Colon (tissue), 2 donors: Measurements from ENCODE around the gene ANK3.

Experiments
- FAIRE-seq: peaks from 2 replicates; lab custom pipeline; 2012; peaks lifted over from hg19 to GRCh38; lab: Jason Lieb, UNC
- donor health status: control.
- donor health status: control.

The ANK3 gene

DNA sequence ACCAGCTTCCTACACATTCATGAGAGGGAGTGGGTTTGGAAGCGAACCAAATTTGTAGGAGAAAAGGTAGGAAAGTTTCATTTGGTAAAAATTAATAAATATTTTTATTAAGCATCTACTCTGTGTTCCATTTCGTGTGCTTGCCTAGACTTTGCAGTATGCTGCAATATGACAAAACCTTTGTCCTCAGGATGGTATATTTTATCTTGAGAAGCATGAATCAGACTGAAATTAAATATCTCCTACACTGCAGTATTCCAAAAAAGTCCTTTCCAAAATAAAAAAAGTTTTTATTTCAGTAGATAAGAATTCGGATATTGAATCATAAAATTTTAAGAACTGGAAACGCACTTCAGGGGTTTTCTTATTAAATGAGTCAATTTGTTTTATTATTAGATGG is 47.7 kb downstream of the ANK3 start:
- FAIRE-seq = no peak

DNA sequence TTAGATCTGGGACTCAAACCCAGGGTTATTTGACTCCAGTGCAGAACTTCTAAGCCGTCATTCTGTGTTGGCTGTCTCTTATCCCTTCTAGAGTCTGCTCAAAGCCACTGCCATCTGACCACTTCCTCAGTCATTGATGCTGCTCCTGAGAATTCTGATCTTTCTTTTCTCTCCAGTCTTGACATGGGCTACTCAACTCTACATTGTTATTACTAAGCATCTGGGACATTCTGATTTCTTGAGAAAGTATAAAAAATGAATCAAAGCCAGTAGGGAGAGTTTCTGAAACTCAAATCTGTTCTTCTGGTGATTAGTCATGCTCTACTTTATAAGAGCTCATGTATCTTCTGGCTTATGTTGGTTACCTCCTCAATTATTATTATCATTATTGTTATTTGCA is 48.7 kb downstream of the ANK3 start:
- FAIRE-seq = no peak

DNA sequence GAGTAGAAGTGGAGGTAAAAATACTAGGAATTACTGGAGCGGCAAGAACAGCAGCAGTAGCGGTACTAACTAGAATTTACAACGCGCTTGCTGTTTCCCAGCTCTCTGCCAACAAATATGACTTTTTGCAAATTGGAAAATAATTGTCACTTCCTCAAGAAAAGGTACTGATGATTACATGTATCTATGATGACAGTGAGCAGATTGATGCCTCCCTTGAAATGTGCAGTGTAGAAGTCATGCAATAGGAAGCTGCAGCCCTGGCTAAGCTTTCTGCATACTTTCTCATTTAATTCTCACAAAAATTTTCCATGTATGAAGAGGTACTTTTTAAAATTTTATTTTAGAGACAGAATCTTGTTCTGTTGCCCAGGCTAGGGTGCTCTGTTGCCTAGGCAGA is 49.9 kb downstream of the ANK3 start:
- FAIRE-seq = no peak

DNA sequence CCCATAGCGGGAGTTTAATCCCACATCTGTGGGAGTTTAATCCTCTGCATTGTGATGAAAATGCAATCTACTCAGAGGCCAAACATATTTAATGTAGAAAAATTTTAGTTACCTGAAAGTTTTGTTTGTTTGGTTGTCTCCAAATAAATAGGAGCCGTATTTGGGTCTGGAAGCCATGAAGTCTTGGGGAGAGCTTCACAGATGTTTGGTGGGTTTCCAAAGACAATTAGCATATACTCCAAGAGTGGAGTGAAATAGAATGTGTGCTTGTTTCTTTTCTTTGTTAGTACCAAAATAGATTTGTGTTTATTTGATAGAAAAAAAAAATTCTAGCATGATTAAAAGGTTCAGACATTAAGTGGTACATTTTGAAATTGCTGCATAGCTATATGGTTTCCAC is 50.9 kb downstream of the ANK3 start:
- FAIRE-seq = no peak

DNA sequence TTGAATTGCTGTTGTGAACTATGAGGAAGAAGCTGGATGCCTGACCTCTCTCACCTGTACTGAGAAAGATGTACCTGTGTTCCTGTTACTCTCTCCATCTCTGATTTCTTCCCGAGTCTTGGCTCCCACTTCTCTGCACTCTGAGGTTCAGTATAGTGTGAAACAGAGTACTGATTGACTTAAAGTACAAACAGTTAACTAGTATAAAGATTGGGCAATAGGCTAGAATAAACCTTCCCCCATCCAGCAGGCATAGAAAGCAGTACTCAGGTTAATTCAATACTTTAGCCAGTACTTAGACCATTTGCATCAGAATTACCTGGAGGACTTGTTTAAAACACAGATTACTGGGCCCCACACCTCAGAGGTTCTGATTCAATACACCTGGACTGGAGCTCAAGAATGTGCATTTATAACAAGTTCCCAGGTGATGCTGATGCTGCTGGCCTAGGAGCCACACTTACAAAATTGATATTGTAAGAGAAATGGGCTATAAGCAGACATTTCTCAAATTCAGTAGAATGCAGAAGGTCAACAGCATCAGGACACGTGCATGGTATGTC is 51.6 kb downstream of the ANK3 start:
- no peak for FAIRE-seq

DNA sequence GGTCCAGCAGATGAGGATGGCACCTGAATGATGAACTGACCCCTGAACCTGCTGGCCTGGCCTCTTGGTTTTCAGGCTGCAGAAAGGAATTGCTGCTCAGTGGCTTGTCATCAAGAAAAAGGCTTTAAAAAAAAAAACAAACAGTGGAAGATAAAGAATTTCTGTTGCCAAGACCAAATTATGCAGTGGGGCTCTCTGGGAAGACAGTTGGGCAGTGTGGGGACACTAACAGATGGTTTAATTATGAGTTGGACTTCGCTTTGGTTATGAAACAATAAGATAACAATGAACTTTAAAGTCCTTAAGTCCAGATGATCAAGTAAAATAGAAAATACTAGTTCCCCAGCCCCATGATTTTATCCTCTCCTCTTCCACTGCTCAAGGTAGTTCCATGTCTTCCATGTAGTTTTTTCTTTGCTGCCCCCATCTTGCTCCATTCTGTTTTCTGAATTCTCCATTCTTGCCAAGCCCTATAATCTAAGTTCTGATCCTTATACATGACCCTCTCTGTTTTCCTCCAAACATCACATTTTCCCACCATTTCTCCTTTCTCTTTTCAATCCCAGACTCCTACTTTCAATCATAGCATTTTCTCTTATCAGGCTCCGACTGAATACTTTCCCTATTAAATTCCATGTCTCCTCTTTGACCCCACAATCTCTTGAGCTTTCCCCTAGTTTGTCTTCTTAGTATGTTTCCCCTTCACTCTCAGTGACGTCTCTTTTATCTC is 52.6 kb downstream of the ANK3 start:
- FAIRE-seq = no peak

DNA sequence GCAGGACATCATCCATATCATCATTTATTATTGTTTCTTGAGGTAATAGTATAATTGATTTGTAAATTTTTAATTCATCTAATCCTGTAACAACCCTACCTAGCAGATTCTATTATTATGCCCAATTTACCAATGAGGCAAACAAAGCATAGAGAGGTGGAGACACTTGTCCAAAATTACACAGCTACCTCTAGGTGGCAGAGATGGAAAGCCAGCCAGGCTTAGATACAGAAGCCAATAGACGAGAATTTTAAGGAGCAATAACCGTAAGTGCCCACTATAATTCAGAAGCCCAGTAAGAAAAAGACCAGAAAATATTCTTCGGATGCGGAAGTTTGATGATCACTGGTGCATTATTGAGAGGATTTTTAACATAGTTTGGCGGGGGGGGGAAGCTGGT is 54.0 kb downstream of the ANK3 start:
- no peak for FAIRE-seq

DNA sequence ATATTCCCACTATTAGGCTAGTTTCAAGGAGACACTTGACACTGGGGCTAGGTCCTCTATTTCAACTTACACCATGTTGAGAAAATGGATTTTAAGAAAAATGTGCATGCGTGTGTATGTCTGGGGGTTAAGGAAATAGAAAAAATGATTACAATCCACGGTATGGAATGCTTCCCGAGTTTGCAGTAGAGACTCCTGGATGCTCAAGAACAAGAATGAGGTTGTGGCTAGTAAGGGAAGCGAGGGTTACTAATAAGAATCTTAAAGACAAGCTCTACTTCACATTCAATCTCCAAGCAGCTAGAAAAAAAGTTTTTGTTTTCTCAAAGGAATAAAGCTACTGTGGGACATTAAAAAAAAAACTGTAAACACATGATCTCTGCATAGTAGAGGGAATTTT is 54.7 kb downstream of the ANK3 start:
- no peak for FAIRE-seq

DNA sequence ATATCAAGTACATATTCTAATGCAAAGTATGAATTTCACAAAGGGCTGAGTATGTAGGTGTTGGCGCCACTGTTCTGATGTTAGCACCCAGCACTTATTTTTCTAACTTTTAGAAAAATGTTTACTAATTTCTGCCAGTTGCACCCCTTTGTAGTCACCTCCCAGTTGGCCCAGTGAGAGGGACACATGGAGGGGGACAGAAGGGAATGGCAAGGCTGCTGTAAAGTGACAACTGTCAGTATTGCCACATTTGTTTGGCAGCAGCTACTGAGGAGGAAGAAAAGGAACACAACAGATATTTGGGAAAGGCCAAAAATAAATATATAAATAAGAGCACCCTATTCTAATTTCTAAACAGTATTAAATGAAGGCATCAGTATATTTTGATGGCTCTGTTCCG is 57.3 kb downstream of the ANK3 start:
- no peak for FAIRE-seq

DNA sequence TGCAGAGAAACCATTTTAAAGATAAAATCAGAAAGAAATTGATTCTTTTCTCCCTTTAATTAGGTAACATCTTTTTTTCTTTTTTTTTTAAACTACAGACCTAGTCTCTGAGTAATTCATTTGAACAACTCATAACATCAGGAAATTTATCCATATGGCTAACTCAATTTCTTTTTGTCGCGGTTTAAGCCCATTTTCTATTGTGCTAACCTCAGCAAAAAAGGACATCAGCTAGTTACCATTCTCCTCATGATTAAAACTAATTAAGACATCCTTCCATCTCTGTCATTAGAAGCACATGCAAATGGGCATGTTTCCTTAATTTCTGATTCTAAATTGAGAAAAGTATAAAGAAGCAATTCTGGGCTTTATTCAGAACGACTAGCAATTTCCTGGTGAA is 57.8 kb downstream of the ANK3 start:
- no peak for FAIRE-seq

DNA sequence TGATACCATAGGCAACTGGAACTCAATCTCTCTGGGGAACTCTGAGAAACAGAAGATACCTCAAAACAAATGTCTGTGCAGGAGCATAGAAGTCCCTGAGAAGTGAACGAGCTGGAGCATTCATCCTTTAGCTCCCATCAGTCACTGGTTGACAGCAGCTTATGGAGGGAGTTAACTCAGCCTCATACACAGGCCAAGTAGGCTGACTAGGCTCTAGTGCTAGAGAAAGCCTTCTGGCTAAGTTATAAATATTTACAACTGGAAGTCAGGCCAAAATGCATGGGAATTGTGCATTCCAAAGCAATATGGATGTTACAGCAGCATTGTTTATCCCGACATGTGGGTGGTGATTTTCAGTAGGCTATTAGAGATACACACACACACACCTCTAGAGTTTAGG is 66.5 kb downstream of the ANK3 start:
- FAIRE-seq = no peak

DNA sequence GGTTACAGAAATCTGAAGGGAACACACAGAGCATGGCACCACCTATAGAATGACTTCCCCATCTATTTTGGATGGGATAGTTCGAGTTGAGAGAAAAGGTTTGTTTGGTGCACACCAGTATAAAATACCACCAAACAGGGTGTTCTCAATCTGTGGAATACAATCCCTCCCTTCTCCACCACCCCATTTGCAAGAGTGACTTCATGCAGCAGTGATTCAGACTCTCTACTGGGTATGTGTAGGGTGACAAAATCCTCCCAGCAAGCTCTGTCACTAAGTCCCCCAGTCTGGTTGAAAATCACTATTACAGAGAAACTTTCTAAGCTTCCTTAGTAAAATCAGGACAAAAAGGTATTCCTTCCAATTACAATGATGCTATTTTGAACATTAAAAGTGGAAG is 69.0 kb downstream of the ANK3 start:
- FAIRE-seq = no peak

DNA sequence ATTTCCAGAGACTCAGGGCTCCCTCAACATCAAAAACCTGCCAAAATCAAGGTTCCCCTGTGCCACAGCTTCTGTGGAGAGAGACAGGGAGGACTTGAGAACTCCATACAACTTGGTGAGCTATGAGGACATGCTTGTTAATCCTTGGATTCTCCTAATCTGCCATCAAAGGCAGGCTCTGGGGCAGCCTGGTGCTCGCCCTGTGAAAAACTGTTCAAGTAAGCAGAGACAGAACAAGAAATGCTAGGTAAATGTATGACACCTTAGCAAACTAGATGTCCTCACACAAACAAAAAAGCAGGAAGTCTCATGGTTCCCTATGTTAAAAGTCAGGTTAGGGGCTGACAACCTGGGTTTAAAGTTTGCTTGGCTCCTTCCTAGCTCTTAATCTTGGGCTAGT is 73.6 kb downstream of the ANK3 start:
- no peak for FAIRE-seq

DNA sequence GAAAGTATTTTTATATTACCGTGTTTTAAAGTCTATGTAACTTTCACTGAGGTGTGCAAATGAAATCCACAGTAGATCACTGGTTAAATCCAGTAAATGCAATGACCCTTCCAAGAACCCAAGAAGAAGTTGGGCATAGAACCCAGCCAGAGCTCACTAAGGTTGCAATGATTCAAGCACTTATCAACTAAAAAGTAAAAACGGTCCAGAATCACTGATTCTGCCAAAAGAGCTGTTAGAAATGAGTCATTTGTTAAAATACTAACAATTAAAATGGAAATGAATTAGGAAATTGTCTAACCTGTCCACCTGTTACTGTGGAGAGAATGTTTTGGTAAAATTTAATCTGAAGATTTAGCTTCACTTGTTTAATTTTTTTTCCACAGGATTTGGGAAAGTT is 74.4 kb downstream of the ANK3 start:
- no peak for FAIRE-seq

DNA sequence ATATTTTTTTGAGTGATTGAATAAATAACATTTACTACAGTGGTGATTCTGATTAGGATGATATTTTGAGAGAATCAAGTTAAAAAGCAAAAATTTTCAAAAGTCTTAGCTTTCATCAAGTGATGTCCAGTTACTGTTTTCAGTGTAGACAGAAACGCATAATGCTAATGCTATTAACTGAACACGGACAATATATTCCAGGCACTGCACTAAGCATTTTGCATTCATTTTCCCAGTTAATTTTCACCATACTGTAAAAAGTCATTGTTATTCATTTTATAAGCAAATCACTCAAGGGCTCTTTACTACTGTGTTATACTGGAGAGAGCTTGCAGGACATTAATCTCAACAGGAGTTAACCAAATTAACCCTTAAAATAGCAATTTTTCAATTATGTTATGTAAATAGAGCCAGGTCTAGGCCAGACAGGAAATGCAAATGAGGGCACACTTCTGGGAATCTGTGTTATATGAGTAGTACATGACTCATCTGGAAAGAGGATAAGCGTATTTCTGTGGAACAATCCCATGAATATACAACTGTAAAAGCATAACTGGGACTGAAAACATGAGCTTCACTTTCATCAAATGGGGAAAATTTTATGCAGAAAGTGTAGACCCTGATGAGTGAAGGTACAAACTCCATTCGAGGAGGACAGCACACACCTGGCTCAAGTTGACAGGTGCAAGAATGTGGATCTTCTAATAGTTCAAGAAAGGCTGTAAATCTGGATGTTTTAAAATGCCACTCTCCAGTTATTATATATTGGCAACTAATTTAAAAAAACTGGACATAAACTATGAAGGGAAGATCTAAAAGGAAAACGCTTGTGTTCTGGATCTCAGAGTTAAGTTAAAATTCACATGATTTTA is 75.4 kb downstream of the ANK3 start:
- no peak for FAIRE-seq

DNA sequence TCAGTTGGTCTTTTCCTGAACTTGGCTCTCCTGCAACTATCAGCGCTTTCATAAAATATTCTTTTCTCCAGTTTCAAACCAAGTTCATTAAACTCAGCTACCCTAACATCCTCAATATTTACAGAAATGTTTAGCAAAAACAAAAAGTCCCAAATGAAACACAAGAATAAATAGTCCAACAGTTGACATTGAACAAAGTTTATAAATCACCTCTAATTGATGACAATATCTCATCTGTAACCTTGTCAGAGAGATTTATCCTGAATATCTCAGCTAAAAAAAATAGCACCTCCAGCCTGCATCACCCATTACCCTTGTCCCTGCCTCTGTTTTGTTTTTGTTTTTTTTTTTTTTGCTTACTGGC is 76.1 kb downstream of the ANK3 start:
- FAIRE-seq = no peak

DNA sequence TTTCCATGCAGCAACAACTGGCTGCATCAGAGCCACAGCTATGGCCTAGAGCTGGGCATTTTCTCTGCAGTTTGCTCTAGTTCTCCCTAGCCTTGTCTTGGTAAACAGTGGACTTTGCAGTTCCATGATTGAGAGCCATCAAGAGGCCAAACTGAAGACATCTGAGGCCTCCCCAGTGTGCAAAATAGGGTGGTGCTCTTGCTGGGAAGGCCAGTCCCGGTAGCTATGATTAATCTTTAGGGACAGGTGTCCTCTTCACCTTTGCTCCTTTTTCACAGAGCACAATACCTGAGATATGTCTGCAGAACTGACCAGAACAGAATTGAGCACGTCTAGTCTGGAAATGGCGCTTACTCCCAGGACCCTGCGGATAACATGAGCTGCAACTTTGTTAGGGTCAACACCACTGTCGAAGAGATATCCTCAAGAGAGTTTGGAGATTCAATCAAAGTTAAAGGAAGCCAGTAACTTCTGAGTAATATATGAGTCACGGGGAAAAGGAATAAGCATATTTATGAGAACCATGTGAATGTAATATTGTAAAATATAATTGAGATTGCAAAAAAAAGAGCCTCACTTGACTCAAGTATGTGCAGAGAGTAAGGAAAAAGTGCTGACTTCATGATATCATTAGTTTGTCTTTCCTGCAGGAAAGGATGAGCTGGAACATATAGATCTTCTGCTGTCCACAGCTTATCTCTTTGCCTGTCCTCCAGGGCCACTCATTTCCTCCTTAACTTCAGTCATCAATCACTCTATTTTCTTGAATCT is 76.7 kb downstream of the ANK3 start:
- FAIRE-seq = no peak

DNA sequence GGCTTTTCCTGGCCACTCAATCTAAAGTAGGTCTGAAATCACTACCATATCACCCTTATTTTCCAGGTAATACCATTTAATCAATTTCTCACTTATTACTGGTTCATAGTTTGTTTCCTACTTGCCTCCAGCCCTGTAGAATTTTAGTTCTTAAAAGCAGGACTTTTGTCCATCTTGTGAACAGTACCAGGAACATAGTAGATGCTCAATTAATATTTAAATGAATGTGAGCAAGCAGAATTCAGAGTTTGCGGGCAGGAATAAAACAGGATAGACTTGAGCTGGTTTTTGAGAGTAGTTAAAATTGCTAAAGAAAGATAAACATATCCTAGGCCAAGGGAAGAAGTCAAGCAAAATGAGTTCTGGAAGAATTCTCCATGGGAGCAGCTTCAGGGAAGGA is 77.9 kb downstream of the ANK3 start:
- FAIRE-seq = no peak

DNA sequence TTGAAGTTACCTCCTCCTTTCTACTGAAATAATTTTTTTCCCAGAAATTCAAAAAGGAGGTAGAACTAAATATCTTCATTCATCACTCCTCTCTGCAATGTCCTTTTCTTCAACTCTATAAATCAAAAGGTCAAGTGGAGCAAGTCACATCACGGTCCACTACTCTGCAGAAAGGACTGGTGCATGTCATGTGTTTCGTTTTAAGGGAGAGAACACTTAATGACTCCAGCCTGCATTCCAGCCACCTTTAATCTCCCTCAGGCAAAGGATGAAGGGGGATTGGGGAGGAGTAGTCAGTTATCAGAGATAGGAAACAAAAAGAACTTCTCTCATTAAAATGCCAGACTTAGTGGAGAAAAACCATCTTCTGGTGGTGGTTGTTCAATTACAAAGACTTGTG is 78.9 kb downstream of the ANK3 start:
- no peak for FAIRE-seq

DNA sequence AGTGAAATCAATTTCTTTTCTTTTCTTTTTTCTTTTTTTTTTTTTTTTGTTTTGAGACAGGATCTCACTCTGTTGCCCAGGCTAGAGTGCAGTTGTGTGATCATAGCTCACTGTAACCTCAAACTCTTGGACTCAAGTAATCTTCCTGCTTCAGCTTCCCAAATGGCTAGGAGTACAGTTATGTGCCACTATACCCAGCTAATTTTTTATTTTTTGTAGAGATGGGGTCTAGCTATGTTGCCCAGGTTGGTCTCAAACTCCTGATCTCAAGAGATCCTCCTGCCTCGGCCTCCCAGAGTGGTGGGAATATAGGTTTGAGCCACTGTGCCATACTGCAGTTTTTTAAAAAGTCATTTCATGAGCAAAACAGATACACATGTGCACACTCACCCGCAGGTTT is 79.8 kb downstream of the ANK3 start:
- FAIRE-seq = no peak

DNA sequence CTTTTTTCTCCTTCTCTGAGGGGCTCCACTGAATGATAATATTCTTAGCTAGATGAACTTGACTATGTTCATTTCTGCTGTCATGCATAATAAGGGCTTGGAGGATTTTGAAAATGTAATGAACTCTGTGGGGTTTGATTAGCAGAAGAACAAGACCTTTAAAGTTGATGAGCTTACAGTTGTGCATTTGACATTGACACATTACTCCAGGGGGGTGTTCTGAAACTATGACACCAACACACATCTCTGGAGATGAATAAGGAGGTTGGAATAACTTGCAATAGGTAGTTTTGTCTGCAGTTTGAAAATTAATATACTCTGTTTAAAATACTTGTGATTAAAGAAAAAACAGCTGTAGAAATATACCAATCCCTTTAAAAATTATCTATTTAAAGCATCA is 80.3 kb downstream of the ANK3 start:
- no peak for FAIRE-seq

DNA sequence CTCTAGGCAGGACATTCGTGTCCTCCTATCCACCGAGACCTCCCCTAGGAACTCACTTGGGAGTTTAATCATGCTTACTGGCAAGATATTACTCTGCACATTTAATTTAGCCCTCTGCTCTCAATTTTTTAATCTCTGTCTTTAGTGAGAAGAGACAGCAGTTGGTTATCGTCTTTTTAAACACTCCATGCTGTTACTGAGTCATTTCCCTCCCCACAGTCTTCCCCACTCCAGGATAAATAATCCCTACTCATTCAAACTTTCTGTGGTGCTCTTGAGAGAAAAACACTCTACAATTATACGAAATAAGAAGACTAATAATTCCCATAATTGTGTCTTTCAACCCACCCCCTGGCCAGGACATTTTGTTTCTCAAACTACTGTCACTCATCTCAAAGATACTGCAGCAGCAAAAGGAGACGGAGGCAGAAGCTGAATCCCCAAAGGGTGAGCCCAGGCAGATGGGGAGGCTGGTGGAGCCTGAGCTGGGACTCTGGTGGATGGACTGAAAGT is 84.2 kb downstream of the ANK3 start:
- FAIRE-seq = no peak
